ENCODE results near the gene SLC14A1.
A peak's percentile ranks its signal among the peaks of the same experiment; 100 is the strongest.

The SLC14A1 gene

GRCh38 chr18:45690975-45691815 lies 32.8 kb upstream of the SLC14A1 start:
- H3K4me3 ChIP-seq (ENCODE audit: low read length) = no peak overlapping the region

GRCh38 chr18:45691816-45692179 lies 32.2 kb upstream of the SLC14A1 start:
- no peak for DNase-seq (ENCODE audit: low read depth)
- TF ChIP-seq CTCF (conservative IDR thresholded peaks at IDR 0.05; ENCODE audit: low read depth, low read length) = no peak
- no peak overlapping the region for H3K4me3 ChIP-seq (ENCODE audit: low read length)

More at GRCh38 chr18:45690975-45691815, 32.8 kb upstream of the SLC14A1 start:
- TF ChIP-seq CTCF (conservative IDR thresholded peaks at IDR 0.05; ENCODE audit: low read depth, low read length) = peak; percentile 88
- no peak for DNase-seq (ENCODE audit: low read depth)

- H3K4me3 ChIP-seq (ENCODE audit: low read length) = no peak overlapping the region
- TF ChIP-seq CTCF (conservative IDR thresholded peaks at IDR 0.05; ENCODE audit: low read depth, low read length) = no peak
- no peak for DNase-seq (ENCODE audit: low read depth)
Measured at GRCh38 chr18:45702708-45703265, 21.2 kb upstream of the SLC14A1 start.

- TF ChIP-seq CTCF (conservative IDR thresholded peaks at IDR 0.05; ENCODE audit: low read depth, low read length) = no peak
- H3K4me3 ChIP-seq (ENCODE audit: low read length) = no peak overlapping the region
Measured at GRCh38 chr18:45708831-45709230, 15.2 kb upstream of the SLC14A1 start.

GRCh38 chr18:45712061-45712460 lies 11.9 kb upstream of the SLC14A1 start:
- no peak for DNase-seq (ENCODE audit: low read depth)
- TF ChIP-seq CTCF (conservative IDR thresholded peaks at IDR 0.05; ENCODE audit: low read depth, low read length) = no peak
- no peak overlapping the region for H3K4me3 ChIP-seq (ENCODE audit: low read length)

More at GRCh38 chr18:45708831-45709230, 15.2 kb upstream of the SLC14A1 start:
- DNase-seq (ENCODE audit: low read depth) = no peak

- H3K4me3 ChIP-seq (ENCODE audit: low read length) = no peak overlapping the region
- DNase-seq (ENCODE audit: low read depth) = no peak
- TF ChIP-seq CTCF (conservative IDR thresholded peaks at IDR 0.05; ENCODE audit: low read depth, low read length) = no peak
Measured at GRCh38 chr18:45713239-45713638, 10.7 kb upstream of the SLC14A1 start.
